ENCODE data around the gene RECK.
A peak's percentile ranks its signal among the peaks of the same experiment; 100 is the strongest.

RECK gene

DNA sequence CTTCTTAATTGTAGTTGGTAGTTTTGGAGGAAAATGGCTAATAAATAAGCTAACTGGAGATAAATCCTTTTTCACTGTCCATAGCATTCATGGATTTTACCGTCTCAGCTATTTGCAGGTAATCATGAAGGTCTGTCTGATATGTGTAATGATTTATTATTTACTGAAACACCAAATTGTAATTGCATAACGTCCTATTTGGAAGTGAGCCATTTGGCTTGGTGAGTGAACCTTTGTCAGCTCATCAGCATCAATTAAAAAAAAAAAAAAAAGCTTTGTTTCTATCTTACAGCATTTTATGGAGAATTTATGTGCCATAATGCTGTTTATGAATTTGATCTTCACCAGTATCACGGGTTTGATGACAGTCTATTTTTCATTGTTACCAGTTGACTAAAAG, 20.2 kb downstream of the RECK start:
- H3K4me3 ChIP-seq (ENCODE audit: low read depth, low read length): no peak overlapping the region
- DNase-seq (ENCODE audit: low read depth): no peak
- TF ChIP-seq, protein P1, sequence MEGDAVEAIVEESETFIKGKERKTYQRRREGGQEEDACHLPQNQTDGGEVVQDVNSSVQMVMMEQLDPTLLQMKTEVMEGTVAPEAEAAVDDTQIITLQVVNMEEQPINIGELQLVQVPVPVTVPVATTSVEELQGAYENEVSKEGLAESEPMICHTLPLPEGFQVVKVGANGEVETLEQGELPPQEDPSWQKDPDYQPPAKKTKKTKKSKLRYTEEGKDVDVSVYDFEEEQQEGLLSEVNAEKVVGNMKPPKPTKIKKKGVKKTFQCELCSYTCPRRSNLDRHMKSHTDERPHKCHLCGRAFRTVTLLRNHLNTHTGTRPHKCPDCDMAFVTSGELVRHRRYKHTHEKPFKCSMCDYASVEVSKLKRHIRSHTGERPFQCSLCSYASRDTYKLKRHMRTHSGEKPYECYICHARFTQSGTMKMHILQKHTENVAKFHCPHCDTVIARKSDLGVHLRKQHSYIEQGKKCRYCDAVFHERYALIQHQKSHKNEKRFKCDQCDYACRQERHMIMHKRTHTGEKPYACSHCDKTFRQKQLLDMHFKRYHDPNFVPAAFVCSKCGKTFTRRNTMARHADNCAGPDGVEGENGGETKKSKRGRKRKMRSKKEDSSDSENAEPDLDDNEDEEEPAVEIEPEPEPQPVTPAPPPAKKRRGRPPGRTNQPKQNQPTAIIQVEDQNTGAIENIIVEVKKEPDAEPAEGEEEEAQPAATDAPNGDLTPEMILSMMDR (IDR thresholded peaks at IDR 0.05; ENCODE audit: insufficient read depth, low read depth, low read length, missing control alignments): no peak

DNA sequence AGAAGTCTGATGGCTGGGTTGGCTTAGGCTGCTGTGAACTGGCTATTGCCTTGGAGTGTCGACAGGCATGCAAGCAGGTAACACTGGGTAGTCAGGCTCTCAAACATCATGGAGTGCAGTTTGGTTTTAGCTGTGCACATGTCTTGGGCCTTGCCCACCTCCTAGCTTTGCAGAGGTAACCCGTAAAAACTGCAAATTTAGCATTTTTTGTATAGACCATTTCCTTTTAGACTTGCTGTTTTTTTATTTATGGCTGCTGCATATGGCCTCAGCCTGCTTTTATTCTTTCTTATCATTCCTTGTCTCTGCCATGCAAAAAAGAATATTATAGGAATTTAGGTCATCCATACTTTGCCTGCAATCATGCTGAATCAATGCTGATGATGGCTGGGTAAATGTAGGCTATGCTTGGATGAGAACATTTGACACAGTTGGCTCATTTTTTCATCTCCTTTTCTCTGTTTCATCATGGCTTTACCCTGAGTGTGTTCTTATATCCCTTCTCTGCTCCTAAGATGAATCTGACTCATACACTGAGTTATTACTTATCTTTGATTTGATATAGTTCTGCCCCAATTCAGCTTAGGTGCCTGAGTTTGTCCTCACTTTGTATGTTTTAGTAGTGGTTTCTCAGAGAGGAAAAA, 27.2 kb downstream of the RECK start:
- TF ChIP-seq, protein P1 (IDR thresholded peaks at IDR 0.05; ENCODE audit: insufficient read depth, low read depth, low read length, missing control alignments): no peak
- no peak for DNase-seq (ENCODE audit: low read depth)

DNA sequence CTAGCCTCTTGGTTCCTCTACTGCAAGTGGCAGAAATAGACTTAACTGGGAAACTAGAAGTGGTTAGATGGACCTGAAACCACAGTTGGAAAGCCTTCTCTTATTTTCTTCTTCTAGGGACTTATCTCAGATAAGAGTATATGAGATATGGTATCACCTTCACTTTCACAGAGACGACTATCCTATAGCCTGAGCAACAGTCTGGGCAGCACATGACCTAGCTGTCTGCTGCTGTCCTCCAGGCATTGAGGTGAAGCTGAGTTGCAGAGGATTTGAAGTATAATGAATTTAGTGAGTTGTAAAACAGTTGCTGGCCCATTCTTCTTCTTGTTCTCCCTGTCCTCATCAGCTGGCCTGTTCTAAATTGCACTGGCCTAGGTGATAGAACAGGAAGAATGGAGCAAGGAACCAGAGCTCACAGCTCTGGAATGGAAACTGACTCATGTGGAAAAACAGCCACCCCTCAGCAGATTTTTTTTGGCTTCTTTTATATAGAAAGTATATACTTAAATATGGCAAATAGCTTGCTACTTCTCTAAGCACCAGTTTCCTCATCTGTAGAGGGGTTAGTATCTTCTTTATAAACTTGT, 27.8 kb downstream of the RECK start:
- no peak overlapping the region for H3K4me3 ChIP-seq (ENCODE audit: low read depth, low read length)
- TF ChIP-seq, protein P1 (IDR thresholded peaks at IDR 0.05; ENCODE audit: insufficient read depth, low read depth, low read length, missing control alignments): no peak
- DNase-seq (ENCODE audit: low read depth): peak; percentile 24

More for the DNA sequence above, 27.2 kb downstream of the RECK start:
- no peak overlapping the region for H3K4me3 ChIP-seq (ENCODE audit: low read depth, low read length)

DNA sequence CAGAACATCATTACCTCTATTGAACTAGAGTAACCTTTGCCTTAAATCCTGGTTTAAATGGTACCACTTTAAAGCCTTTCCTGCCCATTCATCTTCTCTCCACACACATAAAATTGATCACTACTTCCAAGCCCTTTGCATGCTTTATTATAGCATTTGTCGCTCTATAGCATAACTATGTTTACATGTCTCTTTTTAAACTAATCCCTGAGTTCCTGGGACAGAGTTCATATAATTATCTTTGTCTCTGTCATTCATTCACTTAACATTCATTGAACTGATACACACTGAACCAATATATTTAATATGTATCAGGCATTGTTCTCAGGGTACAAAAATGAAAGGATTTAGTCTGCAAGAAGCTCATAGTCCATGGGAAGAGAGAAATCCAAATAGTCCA, 37.3 kb downstream of the RECK start:
- no peak for DNase-seq (ENCODE audit: low read depth)
- TF ChIP-seq, protein P1 (IDR thresholded peaks at IDR 0.05; ENCODE audit: insufficient read depth, low read depth, low read length, missing control alignments): no peak
- no peak overlapping the region for H3K4me3 ChIP-seq (ENCODE audit: low read depth, low read length)

GRCh38 chr9:36074870-36075532, 38.3 kb downstream of the RECK start:
- no peak overlapping the region for H3K4me3 ChIP-seq (ENCODE audit: low read depth, low read length)
- DNase-seq (ENCODE audit: low read depth): peak; percentile 3
- TF ChIP-seq, protein P1 (IDR thresholded peaks at IDR 0.05; ENCODE audit: insufficient read depth, low read depth, low read length, missing control alignments): no peak

GRCh38 chr9:36078051-36078450, 41.3 kb downstream of the RECK start:
- DNase-seq (ENCODE audit: low read depth): no peak
- TF ChIP-seq, protein P1 (IDR thresholded peaks at IDR 0.05; ENCODE audit: insufficient read depth, low read depth, low read length, missing control alignments): no peak
- no peak overlapping the region for H3K4me3 ChIP-seq (ENCODE audit: low read depth, low read length)
